ENCODE measurements around the gene JAM2.

GRCh38 chr21:25764065-25764464 lies 125.0 kb downstream of the JAM2 start:
- TF ChIP-seq CTCF (IDR thresholded peaks at IDR 0.05) (no peak), POLR2A (IDR thresholded peaks at IDR 0.05) (no peak)
